Progenitor cell of endocrine pancreas (in vitro differentiated cells): Measurements from ENCODE around the gene FYN. TPM values are rescaled to one million over a fixed set of nuclear protein-coding genes. Genes with fewer than 3 reads are reported as not detected.

Experiments
- DNase-seq: peaks from one replicate; pipeline ENCODE4 v3.0.0; 2021; ENCODE audit warnings: low spot score; ENCODE audit not compliant: unreplicated experiment
- H3K27ac Mint-ChIP-seq: 2 replicates; pipeline ENCODE4 v1.8.0; 2021; ENCODE audit warnings: mild to moderate bottlenecking, moderate library complexity, mixed read lengths
- H3K27me3 Mint-ChIP-seq: 2 replicates; pipeline ENCODE4 v1.8.0; 2021; ENCODE audit warnings: mixed read lengths
- H3K36me3 Mint-ChIP-seq: 2 replicates; pipeline ENCODE4 v1.8.0; 2022; ENCODE audit warnings: mixed read lengths; ENCODE audit not compliant: insufficient read depth
- H3K4me1 Mint-ChIP-seq: 2 replicates; pipeline ENCODE4 v1.8.0; 2021; ENCODE audit warnings: low read depth, mixed read lengths
- H3K4me3 Mint-ChIP-seq: 2 replicates; pipeline ENCODE4 v1.8.0; 2021; ENCODE audit warnings: low read depth, mild to moderate bottlenecking, moderate library complexity, mixed read lengths
- H3K9me3 Mint-ChIP-seq: 2 replicates; pipeline ENCODE4 v1.8.0; 2021; ENCODE audit warnings: low read depth, mixed read lengths
- CTCF ChIP-seq: fragments of 200-600 bp; sonication (generic); IDR thresholded peaks from one replicate; pipeline ENCODE4 v1.5.0; 2021; ENCODE audit warnings: antibody characterized with exemption, mild to moderate bottlenecking; ENCODE audit not compliant: unreplicated experiment
- total RNA-seq: library from RNA; stranded (reverse); gene quantifications from 2 replicates; pipeline ENCODE4 v1.2.1, GENCODE V29; 2021

The FYN gene
- total RNA-seq, 1 donor from 2014 or later: 169 TPM

GRCh38 chr6:111710439-111710838 is 162.8 kb downstream of the FYN start:
- DNase-seq: no peak
- peaks cover 16% of the 10 kb centered on the region for H3K36me3 Mint-ChIP-seq
- no peak overlapping the region for H3K4me3 Mint-ChIP-seq
- H3K27ac Mint-ChIP-seq: no peak overlapping the region
- peaks cover 16% of the 10 kb centered on the region for H3K4me1 Mint-ChIP-seq
- TF ChIP-seq CTCF: no peak
- no peaks in the 10 kb centered on the region for H3K27me3 Mint-ChIP-seq
- H3K9me3 Mint-ChIP-seq: no peaks in the 10 kb centered on the region

GRCh38 chr6:111709615-111710398 is 163.4 kb downstream of the FYN start:
- H3K4me3 Mint-ChIP-seq: no peak overlapping the region
- peaks cover 16% of the 10 kb centered on the region for H3K4me1 Mint-ChIP-seq
- no peaks in the 10 kb centered on the region for H3K27me3 Mint-ChIP-seq
- peak overlapping the region; percentile 41 for H3K27ac Mint-ChIP-seq
- TF ChIP-seq CTCF: peak; percentile 91
- H3K9me3 Mint-ChIP-seq: no peaks in the 10 kb centered on the region
- H3K36me3 Mint-ChIP-seq: peaks cover 13% of the 10 kb centered on the region
- peak; percentile 25 for DNase-seq

GRCh38 chr6:111709201-111709600 is 164.1 kb downstream of the FYN start:
- Mint-ChIP-seq H3K36me3 (peaks cover 11% of the 10 kb centered on the region), H3K4me3 (no peak overlapping the region), H3K9me3 (no peaks in the 10 kb centered on the region), H3K4me1 (peaks cover 16% of the 10 kb centered on the region), H3K27ac (peak overlapping the region; percentile 41), H3K27me3 (no peaks in the 10 kb centered on the region)
- TF ChIP-seq CTCF: no peak
- no peak for DNase-seq

GRCh38 chr6:111707773-111708172 is 165.5 kb downstream of the FYN start:
- no peak for DNase-seq
- Mint-ChIP-seq H3K4me1 (peaks cover 16% of the 10 kb centered on the region), H3K27me3 (no peaks in the 10 kb centered on the region), H3K27ac (no peak overlapping the region), H3K4me3 (no peak overlapping the region), H3K9me3 (no peaks in the 10 kb centered on the region), H3K36me3 (peaks cover 17% of the 10 kb centered on the region)
- no peak for TF ChIP-seq CTCF

- Mint-ChIP-seq H3K9me3 (no peaks in the 10 kb centered on the region), H3K4me3 (no peak overlapping the region), H3K27ac (no peak overlapping the region), H3K27me3 (no peaks in the 10 kb centered on the region), H3K36me3 (peaks cover 16% of the 10 kb centered on the region), H3K4me1 (peaks cover 12% of the 10 kb centered on the region)
- no peak for DNase-seq
- TF ChIP-seq CTCF: no peak
Measured at GRCh38 chr6:111706841-111707391, 166.3 kb downstream of the FYN start.
